Measurements from ENCODE around the gene IFT22. TPM values are rescaled to one million over a fixed set of nuclear protein-coding genes. Genes with fewer than 3 reads are reported as not detected.

The IFT22 gene
- total RNA-seq, 4 donors from 2014 or later, result 6.8 to 15.3 (median 11.7) TPM

DNA sequence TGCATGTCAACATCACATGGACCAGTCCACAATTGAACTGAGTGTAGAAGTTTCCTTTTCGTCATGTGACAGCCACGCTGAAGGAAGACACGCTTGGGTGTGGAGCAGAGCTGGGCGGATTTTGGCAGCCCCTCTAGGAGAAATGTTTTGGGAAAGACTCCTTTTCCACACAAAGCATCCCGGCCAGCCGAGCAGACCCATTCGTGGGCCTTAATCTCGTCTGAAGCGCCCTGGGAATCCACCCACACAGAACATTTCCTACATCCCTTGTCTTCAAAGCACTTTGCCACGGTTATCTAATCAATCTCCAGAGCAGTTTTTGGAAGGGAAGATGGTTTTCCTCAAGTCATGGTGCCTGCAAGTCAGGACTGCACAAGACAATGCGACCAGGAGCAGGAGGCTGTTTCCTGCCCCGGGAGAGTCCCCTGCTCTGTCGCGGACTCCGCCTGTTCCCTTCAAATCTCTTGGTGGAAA lies 8.4 kb upstream of the IFT22 start:
- TF ChIP-seq, protein P1, sequence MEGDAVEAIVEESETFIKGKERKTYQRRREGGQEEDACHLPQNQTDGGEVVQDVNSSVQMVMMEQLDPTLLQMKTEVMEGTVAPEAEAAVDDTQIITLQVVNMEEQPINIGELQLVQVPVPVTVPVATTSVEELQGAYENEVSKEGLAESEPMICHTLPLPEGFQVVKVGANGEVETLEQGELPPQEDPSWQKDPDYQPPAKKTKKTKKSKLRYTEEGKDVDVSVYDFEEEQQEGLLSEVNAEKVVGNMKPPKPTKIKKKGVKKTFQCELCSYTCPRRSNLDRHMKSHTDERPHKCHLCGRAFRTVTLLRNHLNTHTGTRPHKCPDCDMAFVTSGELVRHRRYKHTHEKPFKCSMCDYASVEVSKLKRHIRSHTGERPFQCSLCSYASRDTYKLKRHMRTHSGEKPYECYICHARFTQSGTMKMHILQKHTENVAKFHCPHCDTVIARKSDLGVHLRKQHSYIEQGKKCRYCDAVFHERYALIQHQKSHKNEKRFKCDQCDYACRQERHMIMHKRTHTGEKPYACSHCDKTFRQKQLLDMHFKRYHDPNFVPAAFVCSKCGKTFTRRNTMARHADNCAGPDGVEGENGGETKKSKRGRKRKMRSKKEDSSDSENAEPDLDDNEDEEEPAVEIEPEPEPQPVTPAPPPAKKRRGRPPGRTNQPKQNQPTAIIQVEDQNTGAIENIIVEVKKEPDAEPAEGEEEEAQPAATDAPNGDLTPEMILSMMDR (IDR thresholded peaks at IDR 0.05), result no peak
- TF ChIP-seq EP300 (IDR thresholded peaks at IDR 0.05), result no peak
- DNase-seq (ENCODE audit: low spot score in 2 of 2), result no peak
- WGBS, result 21% methylated on average over 15 of the region's 15 CpGs
- H3K9me3 ChIP-seq, result no peaks in the 10 kb centered on the region
- H3K4me3 ChIP-seq, result no peak overlapping the region
- H3K27me3 ChIP-seq, result peaks cover 6% of the 10 kb centered on the region
- peaks cover 12% of the 10 kb centered on the region for H3K4me1 ChIP-seq
- no peak overlapping the region for H3K27ac ChIP-seq
- H3K36me3 ChIP-seq, result no peaks in the 10 kb centered on the region

DNA sequence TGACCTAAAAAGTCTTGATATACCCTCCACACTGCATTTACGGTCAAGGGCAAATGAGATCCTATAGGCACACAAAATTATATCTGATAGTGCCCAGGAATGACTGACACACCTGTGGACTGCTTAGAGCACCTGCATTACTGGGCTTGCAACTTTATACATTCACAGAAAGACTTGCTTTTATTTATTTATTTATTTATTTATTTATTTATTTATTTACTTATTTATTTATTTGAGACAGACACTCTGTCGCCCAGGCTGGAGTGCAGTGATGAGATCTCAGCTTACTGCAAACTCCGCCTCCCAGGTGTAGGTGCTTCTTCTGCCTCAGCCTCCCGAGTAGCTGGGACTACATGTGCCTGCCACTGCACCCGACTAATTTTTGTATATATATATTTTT lies 6.5 kb upstream of the IFT22 start:
- DNase-seq (ENCODE audit: low spot score in 2 of 2), result no peak
- no peak overlapping the region for H3K4me3 ChIP-seq
- no peaks in the 10 kb centered on the region for H3K9me3 ChIP-seq
- no peaks in the 10 kb centered on the region for H3K36me3 ChIP-seq
- no peak overlapping the region for H3K27ac ChIP-seq
- peaks cover 3% of the 10 kb centered on the region for H3K27me3 ChIP-seq
- 89% methylated on average over 5 of the region's 5 CpGs for WGBS
- TF ChIP-seq POLR2AphosphoS5 (IDR thresholded peaks at IDR 0.05) (no peak), EP300 (IDR thresholded peaks at IDR 0.05) (no peak), POLR2A (IDR thresholded peaks at IDR 0.05) (no peak)
- TF ChIP-seq, protein P1 (IDR thresholded peaks at IDR 0.05), result no peak
- peaks cover 10% of the 10 kb centered on the region for H3K4me1 ChIP-seq

DNA sequence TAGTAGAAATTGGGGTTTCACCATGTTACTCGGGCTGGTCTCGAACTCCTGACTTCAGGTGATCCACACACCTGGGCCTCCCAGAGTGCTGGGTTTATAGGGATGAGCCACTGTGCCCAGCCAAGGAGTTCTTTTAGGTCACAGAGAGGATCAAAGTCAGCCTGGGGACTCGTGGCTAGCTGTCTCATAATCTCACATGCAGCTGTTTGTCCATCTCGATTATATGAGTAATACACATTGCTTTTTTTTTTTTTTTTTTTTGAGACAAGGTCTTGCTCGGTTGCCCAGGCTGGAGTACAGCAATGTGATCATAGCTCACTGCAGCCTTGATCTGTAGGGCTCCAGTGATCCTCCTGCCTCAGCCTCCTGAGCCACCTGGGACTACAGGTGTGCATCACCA lies 2.2 kb downstream of the IFT22 start:
- TF ChIP-seq EP300 (IDR thresholded peaks at IDR 0.05), result no peak
- TF ChIP-seq POLR2AphosphoS5 (IDR thresholded peaks at IDR 0.05), result no peak
- TF ChIP-seq, protein P1 (IDR thresholded peaks at IDR 0.05), result no peak
- no peak for TF ChIP-seq POLR2A (IDR thresholded peaks at IDR 0.05)
- no peaks in the 10 kb centered on the region for H3K27me3 ChIP-seq
- no peak overlapping the region for H3K4me3 ChIP-seq
- no peak overlapping the region for H3K27ac ChIP-seq
- H3K36me3 ChIP-seq, result peaks cover 21% of the 10 kb centered on the region
- H3K4me1 ChIP-seq, result peaks cover 7% of the 10 kb centered on the region
- WGBS, result 76% methylated on average over 5 of the region's 5 CpGs
- H3K9me3 ChIP-seq, result no peaks in the 10 kb centered on the region
- no peak for DNase-seq (ENCODE audit: low spot score in 2 of 2)

DNA sequence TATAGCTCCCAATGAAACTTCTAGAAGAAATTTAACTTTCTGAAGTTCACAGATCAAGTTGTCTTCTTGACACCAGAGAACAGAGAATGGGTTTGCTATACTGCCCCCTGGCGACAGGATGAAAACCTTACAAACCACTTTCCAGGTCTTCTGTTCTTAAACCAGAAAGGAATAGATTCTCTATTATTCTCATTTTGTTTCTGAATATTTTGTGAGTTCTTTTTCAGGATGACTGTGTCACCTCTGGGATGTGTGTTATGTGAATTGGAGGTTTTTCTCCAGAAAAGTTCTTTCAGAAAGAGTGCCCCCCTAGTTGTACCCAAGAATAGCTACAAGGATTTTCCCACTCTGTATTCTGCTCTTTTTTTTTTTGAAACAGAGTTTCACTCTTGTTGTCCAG lies 6.3 kb downstream of the IFT22 start:
- TF ChIP-seq POLR2AphosphoS5 (IDR thresholded peaks at IDR 0.05) (no peak), EP300 (IDR thresholded peaks at IDR 0.05) (no peak), POLR2A (IDR thresholded peaks at IDR 0.05) (no peak)
- TF ChIP-seq, protein P1 (IDR thresholded peaks at IDR 0.05), result peak in 1 of 2 donors; percentile 57
- Histone ChIP-seq H3K27me3 (no peaks in the 10 kb centered on the region), H3K4me3 (no peak overlapping the region), H3K27ac (no peak overlapping the region), H3K9me3 (no peaks in the 10 kb centered on the region), H3K36me3 (peaks cover 21% of the 10 kb centered on the region), H3K4me1 (no peaks in the 10 kb centered on the region)
- 0% methylated on average over 1 of the region's 1 CpG for WGBS
- DNase-seq (ENCODE audit: low spot score in 2 of 2), result no peak

DNA sequence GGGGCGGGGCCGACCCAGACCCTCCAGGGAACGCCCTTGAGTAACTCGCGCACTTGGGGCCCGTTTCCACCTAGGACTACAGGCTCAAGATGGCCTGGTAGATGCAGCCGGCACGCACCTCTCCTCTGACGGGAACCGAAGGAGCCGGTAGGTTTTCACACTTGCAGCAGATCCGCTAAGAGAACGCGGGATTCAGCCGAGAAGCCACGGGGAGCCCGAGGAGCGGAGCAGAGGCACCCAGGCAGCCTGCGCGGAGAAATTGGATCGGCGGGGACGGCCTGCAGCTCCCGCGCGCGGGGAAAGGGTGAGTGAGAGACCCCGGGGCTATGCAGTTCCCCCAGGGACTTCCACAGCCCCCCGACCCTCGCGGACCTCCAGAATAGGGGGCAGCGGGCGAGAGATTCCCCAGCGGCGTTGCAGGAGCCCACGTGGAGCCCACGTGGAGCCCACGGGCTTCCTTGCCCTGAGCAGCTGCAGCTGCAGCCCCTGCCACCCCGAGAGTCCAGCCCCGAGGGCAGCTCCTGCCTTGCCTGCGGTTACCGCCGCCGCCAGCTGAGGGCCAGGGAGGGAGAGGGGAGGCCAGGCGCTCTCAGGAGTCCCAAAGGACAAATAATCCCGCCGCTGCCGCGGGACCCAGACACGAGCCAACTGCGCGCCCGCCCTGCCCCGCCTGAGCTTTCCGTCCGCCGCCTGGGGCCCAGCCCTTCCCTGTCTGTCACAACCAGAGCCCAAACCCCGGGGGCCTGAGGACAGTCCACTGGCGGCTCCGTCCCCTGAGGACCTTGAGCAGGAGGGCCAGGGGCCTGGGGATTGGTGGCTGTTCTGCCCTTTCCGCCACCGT lies 13.1 kb downstream of the IFT22 start:
- WGBS, result 0% methylated on average over 3 of the region's 62 CpGs
- Histone ChIP-seq H3K27ac (no peak overlapping the region), H3K4me3 (peak overlapping the region; percentile 51), H3K27me3 (peaks cover 50% of the 10 kb centered on the region), H3K36me3 (no peaks in the 10 kb centered on the region), H3K4me1 (peaks cover 15% of the 10 kb centered on the region), H3K9me3 (no peaks in the 10 kb centered on the region)
- peak in 1 of 2 donors; percentile 71 for DNase-seq (ENCODE audit: low spot score in 2 of 2)
- TF ChIP-seq POLR2AphosphoS5 (IDR thresholded peaks at IDR 0.05), result no peak
- TF ChIP-seq, protein P1 (IDR thresholded peaks at IDR 0.05), result no peak
- TF ChIP-seq POLR2A (IDR thresholded peaks at IDR 0.05), result no peak
- no peak for TF ChIP-seq EP300 (IDR thresholded peaks at IDR 0.05)

All from suprapubic skin (tissue), 4 donors.